ENCODE measurements around the gene CLTCL1.

The CLTCL1 gene

GRCh38 chr22:19196841-19197612 lies 94.5 kb downstream of the CLTCL1 start:
- DNase-seq (ENCODE audit: low read depth in 2 of 2, low spot score in 1 of 2) = no peak

- no peak for DNase-seq (ENCODE audit: low read depth in 2 of 2, low spot score in 1 of 2)
Measured at GRCh38 chr22:19195796-19196731, 95.5 kb downstream of the CLTCL1 start.

GRCh38 chr22:19194766-19195536 lies 96.6 kb downstream of the CLTCL1 start:
- no peak for DNase-seq (ENCODE audit: low read depth in 2 of 2, low spot score in 1 of 2)

GRCh38 chr22:19193879-19194278 lies 97.6 kb downstream of the CLTCL1 start:
- DNase-seq (ENCODE audit: low read depth in 2 of 2, low spot score in 1 of 2) = no peak

- DNase-seq (ENCODE audit: low read depth in 2 of 2, low spot score in 1 of 2) = no peak
Measured at GRCh38 chr22:19187716-19188563, 103.6 kb downstream of the CLTCL1 start.

GRCh38 chr22:19184276-19184997 lies 107.1 kb downstream of the CLTCL1 start:
- no peak for DNase-seq (ENCODE audit: low read depth in 2 of 2, low spot score in 1 of 2)

GRCh38 chr22:19183216-19183615 lies 108.3 kb downstream of the CLTCL1 start:
- DNase-seq (ENCODE audit: low read depth in 2 of 2, low spot score in 1 of 2) = no peak

- DNase-seq (ENCODE audit: low read depth in 2 of 2, low spot score in 1 of 2) = no peak
Measured at GRCh38 chr22:19182472-19183157, 108.9 kb downstream of the CLTCL1 start.

GRCh38 chr22:19181786-19182471 lies 109.6 kb downstream of the CLTCL1 start:
- DNase-seq (ENCODE audit: low read depth in 2 of 2, low spot score in 1 of 2) = no peak

- DNase-seq (ENCODE audit: low read depth in 2 of 2, low spot score in 1 of 2) = no peak
Measured at GRCh38 chr22:19180740-19181410, 110.6 kb downstream of the CLTCL1 start.

GRCh38 chr22:19180234-19180633 lies 111.3 kb downstream of the CLTCL1 start:
- no peak for DNase-seq (ENCODE audit: low read depth in 2 of 2, low spot score in 1 of 2)

- no peak for DNase-seq (ENCODE audit: low read depth in 2 of 2, low spot score in 1 of 2)
Measured at GRCh38 chr22:19179497-19180048, 111.9 kb downstream of the CLTCL1 start.

- DNase-seq (ENCODE audit: low read depth in 2 of 2, low spot score in 1 of 2) = peak; percentile 49 to 71
Measured at GRCh38 chr22:19178657-19179496, 112.6 kb downstream of the CLTCL1 start, which contains the start of gene SLC25A1. Gene SLC25A1, minus strand, starts transcription at chr22:19178736. Its CDS starts 63 bp downstream, at chr22:19178673.

GRCh38 chr22:19178065-19178656 lies 113.4 kb downstream of the CLTCL1 start:
- DNase-seq (ENCODE audit: low read depth in 2 of 2, low spot score in 1 of 2) = peak in 1 of 2 donors; percentile 29

GRCh38 chr22:19177164-19178064 lies 114.1 kb downstream of the CLTCL1 start:
- no peak for DNase-seq (ENCODE audit: low read depth in 2 of 2, low spot score in 1 of 2)
